ENCODE results near the gene TM2D3. TPM values are rescaled to one million over a fixed set of nuclear protein-coding genes. Genes with fewer than 3 reads are reported as not detected.

TM2D3 gene
- total RNA-seq, 2 donors from 2014 or later, result 48.6 to 67.0 TPM

DNA sequence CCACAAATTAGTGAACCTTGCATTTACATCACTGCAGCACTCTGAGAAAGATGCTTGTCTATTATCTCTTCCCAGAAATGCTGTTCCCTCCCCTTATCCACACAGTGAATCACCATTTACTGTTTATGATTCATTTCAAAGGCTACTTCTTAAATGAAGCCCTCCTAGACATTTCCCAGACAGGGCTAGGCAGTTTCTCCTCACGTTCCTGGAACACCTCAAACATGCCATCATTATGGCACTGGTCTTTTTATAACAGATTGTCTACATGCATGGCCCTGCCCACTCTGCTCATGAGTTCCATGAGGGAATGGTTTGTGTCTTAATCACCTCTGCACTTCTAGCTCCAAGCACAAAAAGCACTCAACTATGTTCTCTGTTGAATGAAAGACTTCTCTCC, 32.2 kb upstream of the TM2D3 start:
- H3K4me1 ChIP-seq (replicated peaks), result no peaks in the 10 kb centered on the region
- WGBS, result 67% methylated on average over 1 of the region's 1 CpG
- no peaks in the 10 kb centered on the region for H3K27me3 ChIP-seq (replicated peaks; ENCODE audit: insufficient read depth)
- no peak overlapping the region for H3K4me3 ChIP-seq
- intact Hi-C loops (cut with DNase I), result no loop called here
- H3K9me3 ChIP-seq, result no peaks in the 10 kb centered on the region
- no peak overlapping the region for H3K27ac ChIP-seq
- TF ChIP-seq POLR2A (IDR thresholded peaks at IDR 0.05), result no peak
- TF ChIP-seq POLR2AphosphoS5 (IDR thresholded peaks at IDR 0.05), result no peak
- TF ChIP-seq, protein P1, sequence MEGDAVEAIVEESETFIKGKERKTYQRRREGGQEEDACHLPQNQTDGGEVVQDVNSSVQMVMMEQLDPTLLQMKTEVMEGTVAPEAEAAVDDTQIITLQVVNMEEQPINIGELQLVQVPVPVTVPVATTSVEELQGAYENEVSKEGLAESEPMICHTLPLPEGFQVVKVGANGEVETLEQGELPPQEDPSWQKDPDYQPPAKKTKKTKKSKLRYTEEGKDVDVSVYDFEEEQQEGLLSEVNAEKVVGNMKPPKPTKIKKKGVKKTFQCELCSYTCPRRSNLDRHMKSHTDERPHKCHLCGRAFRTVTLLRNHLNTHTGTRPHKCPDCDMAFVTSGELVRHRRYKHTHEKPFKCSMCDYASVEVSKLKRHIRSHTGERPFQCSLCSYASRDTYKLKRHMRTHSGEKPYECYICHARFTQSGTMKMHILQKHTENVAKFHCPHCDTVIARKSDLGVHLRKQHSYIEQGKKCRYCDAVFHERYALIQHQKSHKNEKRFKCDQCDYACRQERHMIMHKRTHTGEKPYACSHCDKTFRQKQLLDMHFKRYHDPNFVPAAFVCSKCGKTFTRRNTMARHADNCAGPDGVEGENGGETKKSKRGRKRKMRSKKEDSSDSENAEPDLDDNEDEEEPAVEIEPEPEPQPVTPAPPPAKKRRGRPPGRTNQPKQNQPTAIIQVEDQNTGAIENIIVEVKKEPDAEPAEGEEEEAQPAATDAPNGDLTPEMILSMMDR (IDR thresholded peaks at IDR 0.05), result no peak
- no peaks in the 10 kb centered on the region for H3K36me3 ChIP-seq
- no peak for DNase-seq (ENCODE audit: low spot score)

DNA sequence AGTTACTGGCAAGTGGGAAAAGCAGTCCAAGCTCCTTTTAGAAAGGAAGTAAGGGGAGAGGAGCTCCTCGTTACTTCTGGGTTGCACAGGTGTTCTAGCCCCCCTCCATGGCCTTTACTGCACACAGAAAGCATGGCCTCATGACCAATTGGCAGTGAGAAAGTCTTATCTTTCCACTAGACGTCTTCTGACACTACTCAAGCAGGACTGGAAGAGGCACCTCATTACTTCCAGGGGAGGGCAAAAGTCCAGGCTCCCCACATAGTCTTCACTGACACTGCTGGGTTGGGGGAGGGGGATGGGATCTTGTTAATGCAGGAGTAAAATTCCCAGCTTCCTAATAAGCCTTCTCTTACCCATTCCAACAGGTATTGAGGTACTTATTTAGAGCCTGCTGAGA, 27.6 kb upstream of the TM2D3 start:
- Histone ChIP-seq H3K36me3 (no peaks in the 10 kb centered on the region), H3K4me1 (replicated peaks) (no peaks in the 10 kb centered on the region), H3K4me3 (no peak overlapping the region), H3K9me3 (no peaks in the 10 kb centered on the region), H3K27ac (no peak overlapping the region), H3K27me3 (replicated peaks; ENCODE audit: insufficient read depth) (no peaks in the 10 kb centered on the region)
- TF ChIP-seq POLR2A (IDR thresholded peaks at IDR 0.05), result no peak
- no peak for TF ChIP-seq POLR2AphosphoS5 (IDR thresholded peaks at IDR 0.05)
- TF ChIP-seq, protein P1 (IDR thresholded peaks at IDR 0.05), result no peak
- DNase-seq (ENCODE audit: low spot score), result no peak
- intact Hi-C loops (cut with DNase I), result no loop called here
- 66% methylated on average over 2 of the region's 2 CpGs for WGBS

DNA sequence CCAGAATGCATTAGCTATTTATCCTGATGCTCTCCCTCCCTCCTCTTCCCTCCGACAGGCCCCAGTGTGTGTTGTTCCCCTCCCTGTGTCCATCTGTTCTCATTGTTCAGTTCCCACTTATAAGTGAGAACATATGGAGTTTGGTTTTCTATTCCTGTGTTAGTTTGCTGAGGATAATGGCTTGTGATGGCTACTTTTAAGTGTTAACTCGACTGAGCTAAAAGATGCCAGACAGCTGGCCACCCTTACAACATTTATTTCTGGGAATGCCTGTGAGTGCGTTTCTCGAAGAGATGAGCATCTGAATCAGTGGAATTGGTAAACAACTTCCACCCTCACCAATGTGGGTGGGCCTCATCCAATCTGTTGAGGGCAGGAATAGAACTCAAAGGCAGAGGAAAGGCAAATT, 24.7 kb upstream of the TM2D3 start:
- H3K9me3 ChIP-seq, result no peaks in the 10 kb centered on the region
- no peaks in the 10 kb centered on the region for H3K4me1 ChIP-seq (replicated peaks)
- intact Hi-C loops (cut with DNase I), result no loop called here
- no peak for DNase-seq (ENCODE audit: low spot score)
- H3K4me3 ChIP-seq, result no peak overlapping the region
- H3K36me3 ChIP-seq, result peaks cover 0 to 9% of the 10 kb centered on the region in 2 donors
- WGBS, result 77% methylated on average over 4 of the region's 4 CpGs
- H3K27me3 ChIP-seq (replicated peaks; ENCODE audit: insufficient read depth), result no peaks in the 10 kb centered on the region
- TF ChIP-seq, protein P1 (IDR thresholded peaks at IDR 0.05), result no peak
- TF ChIP-seq POLR2AphosphoS5 (IDR thresholded peaks at IDR 0.05) (no peak), POLR2A (IDR thresholded peaks at IDR 0.05) (no peak)
- H3K27ac ChIP-seq, result no peak overlapping the region

DNA sequence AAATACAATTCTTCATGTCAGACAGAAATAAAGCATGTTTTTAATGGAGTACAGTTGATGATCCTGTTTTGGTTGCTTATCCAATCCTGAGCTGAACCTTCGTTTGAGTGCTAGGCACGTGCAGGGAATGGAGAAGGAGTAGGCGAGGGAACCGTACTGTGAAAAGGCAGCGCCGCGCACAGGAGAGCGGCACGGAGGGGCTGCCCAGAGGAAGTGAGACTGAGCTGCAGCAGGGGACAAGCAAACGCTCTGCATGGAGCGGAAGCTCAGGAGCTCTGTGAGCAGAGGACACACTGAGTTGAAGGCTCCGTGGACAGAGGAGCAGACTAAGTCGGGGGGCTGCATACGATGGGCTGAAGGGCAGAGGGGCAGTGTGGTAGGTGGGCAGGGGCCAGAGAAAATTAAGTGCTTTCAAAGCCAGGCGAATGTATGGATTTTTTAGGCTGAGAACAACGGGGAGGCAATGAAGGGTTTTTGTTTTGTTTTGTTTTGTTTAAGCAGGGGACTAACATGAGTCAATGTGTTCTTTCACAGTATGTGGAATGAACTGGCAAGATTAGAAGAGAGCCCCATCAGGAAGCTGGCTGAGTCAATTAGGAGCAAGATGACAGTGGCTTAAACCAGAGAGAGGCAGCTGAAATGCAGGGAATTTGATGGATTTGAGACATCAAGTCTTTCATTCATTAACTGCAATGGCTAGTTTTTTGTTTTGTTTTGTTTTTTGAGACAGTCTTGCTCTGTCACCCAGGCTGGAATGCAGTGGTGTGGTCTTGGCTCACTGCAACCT, 23.8 kb upstream of the TM2D3 start:
- TF ChIP-seq, protein P1 (IDR thresholded peaks at IDR 0.05), result no peak
- no peak for TF ChIP-seq POLR2AphosphoS5 (IDR thresholded peaks at IDR 0.05)
- TF ChIP-seq POLR2A (IDR thresholded peaks at IDR 0.05), result no peak
- Histone ChIP-seq H3K27me3 (replicated peaks; ENCODE audit: insufficient read depth) (no peaks in the 10 kb centered on the region), H3K9me3 (no peaks in the 10 kb centered on the region), H3K27ac (no peak overlapping the region), H3K4me1 (replicated peaks) (no peaks in the 10 kb centered on the region), H3K4me3 (no peak overlapping the region), H3K36me3 (peaks cover 0 to 9% of the 10 kb centered on the region in 2 donors)
- intact Hi-C loops (cut with DNase I), result no loop called here
- 81% methylated on average over 16 of the region's 16 CpGs for WGBS
- no peak for DNase-seq (ENCODE audit: low spot score)

DNA sequence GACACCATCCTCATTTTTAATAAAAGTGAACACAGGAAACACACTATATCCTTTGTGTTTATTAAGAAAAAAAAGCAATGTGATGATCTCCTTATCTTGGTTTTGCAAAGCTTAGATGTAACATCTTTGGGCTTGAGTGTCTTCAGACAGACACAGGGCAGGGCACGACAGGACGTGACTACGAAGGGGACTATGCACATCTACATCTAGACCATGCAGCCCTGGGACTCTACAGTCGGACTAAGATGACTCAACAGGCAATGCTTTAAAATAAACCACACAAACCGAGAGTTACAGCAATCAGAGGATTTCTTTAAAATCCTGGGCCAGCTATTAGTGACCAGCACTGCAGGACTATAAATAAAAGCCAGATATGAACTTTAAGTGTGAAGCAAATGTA, 22.8 kb upstream of the TM2D3 start:
- no peak overlapping the region for H3K4me3 ChIP-seq
- intact Hi-C loops (cut with DNase I), result no loop called here
- H3K4me1 ChIP-seq (replicated peaks), result no peaks in the 10 kb centered on the region
- H3K27ac ChIP-seq, result no peak overlapping the region
- H3K27me3 ChIP-seq (replicated peaks; ENCODE audit: insufficient read depth), result no peaks in the 10 kb centered on the region
- no peaks in the 10 kb centered on the region for H3K9me3 ChIP-seq
- 90% methylated on average over 5 of the region's 5 CpGs for WGBS
- no peak for DNase-seq (ENCODE audit: low spot score)
- TF ChIP-seq POLR2AphosphoS5 (IDR thresholded peaks at IDR 0.05), result no peak
- TF ChIP-seq, protein P1 (IDR thresholded peaks at IDR 0.05), result no peak
- TF ChIP-seq POLR2A (IDR thresholded peaks at IDR 0.05), result no peak
- H3K36me3 ChIP-seq, result peaks cover 0 to 9% of the 10 kb centered on the region in 2 donors

Measured in prostate gland (tissue), 2 donors.